GM18861 (cell line): ENCODE data around the gene AGPAT4.

Source experiments
- ATAC-seq: cut with Tn5 transposase; IDR thresholded peaks from one replicate; pipeline ENCODE4 v1.9.1; 2021; ENCODE audit not compliant: unreplicated experiment

The AGPAT4 gene

GRCh38 chr6:161284653-161285052 is 10.8 kb upstream of the AGPAT4 start:
- no peak for ATAC-seq

- ATAC-seq = no peak
Observed at GRCh38 chr6:161281092-161281491, 7.2 kb upstream of the AGPAT4 start.

- no peak for ATAC-seq
Observed at GRCh38 chr6:161279677-161280415, 6.0 kb upstream of the AGPAT4 start.

GRCh38 chr6:161276605-161277155 is 2.8 kb upstream of the AGPAT4 start:
- no peak for ATAC-seq

GRCh38 chr6:161274898-161275297 is 1.0 kb upstream of the AGPAT4 start:
- no peak for ATAC-seq

GRCh38 chr6:161274488-161274858 is 612 bp upstream of the AGPAT4 start:
- no peak for ATAC-seq

GRCh38 chr6:161273274-161273751 is 548 bp downstream of the AGPAT4 start:
- ATAC-seq = no peak

- ATAC-seq = no peak
Observed at GRCh38 chr6:161272635-161273273, 1.1 kb downstream of the AGPAT4 start.

- ATAC-seq = no peak
Observed at GRCh38 chr6:161271343-161272030, 2.4 kb downstream of the AGPAT4 start.

GRCh38 chr6:161270116-161270515 is 3.7 kb downstream of the AGPAT4 start:
- no peak for ATAC-seq

GRCh38 chr6:161269310-161269709 is 4.6 kb downstream of the AGPAT4 start:
- ATAC-seq = no peak

- ATAC-seq = no peak
Observed at GRCh38 chr6:161268531-161269210, 5.2 kb downstream of the AGPAT4 start.

- ATAC-seq = no peak
Observed at GRCh38 chr6:161266513-161267230, 7.2 kb downstream of the AGPAT4 start.

GRCh38 chr6:161265975-161266374 is 7.9 kb downstream of the AGPAT4 start:
- no peak for ATAC-seq

- ATAC-seq = no peak
Observed at GRCh38 chr6:161265554-161265953, 8.3 kb downstream of the AGPAT4 start.

GRCh38 chr6:161264181-161264580 is 9.7 kb downstream of the AGPAT4 start:
- no peak for ATAC-seq

- no peak for ATAC-seq
Observed at GRCh38 chr6:161261816-161262215, 12.0 kb downstream of the AGPAT4 start.

GRCh38 chr6:161261325-161261724 is 12.5 kb downstream of the AGPAT4 start:
- no peak for ATAC-seq

GRCh38 chr6:161259302-161259701 is 14.6 kb downstream of the AGPAT4 start:
- no peak for ATAC-seq

- ATAC-seq = no peak
Observed at GRCh38 chr6:161257793-161258457, 15.9 kb downstream of the AGPAT4 start.
